ENCODE data around the gene FBXO42. TPM values are rescaled to one million over a fixed set of nuclear protein-coding genes. Genes with fewer than 3 reads are reported as not detected.
"Not testable (repeated sequence)": the region's sequence is repeated elsewhere in the genome, so short reads cannot be mapped to it uniquely, and the experiment has no call there.

Gene FBXO42
- total RNA-seq, 1 donor from 2014 or later: 9.0 TPM

DNA sequence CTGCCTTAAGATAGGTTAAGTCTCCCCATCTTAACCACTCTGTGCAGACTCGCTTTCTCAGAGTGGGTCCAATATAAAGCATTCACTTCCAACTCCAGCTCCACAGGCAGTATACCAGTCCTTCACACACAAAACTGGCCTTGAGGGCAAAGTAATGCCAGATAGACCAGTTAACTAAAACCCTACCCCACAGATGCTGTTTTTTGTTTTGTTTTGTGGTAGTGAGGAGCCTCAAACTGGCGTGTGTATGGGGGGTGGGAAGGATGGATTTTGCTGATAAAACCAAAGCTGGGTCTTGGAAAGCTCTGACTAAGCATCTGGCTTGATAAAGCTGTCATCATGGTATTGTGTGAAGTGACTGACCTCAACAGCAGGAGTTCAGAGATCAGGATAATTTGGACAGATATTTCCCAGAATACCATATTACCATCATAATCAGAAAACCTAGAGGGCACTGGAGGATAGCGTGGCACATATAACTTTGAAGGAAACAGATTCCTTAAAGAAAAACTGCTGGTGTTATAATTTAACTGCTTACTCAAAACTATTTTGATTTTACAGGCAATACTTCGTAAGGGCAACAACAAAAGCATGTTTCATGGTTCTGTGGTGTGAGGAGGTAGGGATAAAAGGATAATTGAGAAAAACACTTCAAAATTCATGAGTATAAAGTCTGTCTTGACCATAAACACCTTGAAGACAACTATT lies 85.7 kb downstream of the FBXO42 start:
- ATAC-seq: peak; percentile 23

GRCh38 chr1:16262067-16262466 lies 90.2 kb downstream of the FBXO42 start:
- DNase-seq (ENCODE audit: low spot score) (no peak), ATAC-seq (no peak)

More for the DNA sequence above, 85.7 kb downstream of the FBXO42 start:
- no peak for DNase-seq (ENCODE audit: low spot score)

- ATAC-seq: no peak
- no peak for DNase-seq (ENCODE audit: low spot score)
These were observed 91.5 kb downstream of the FBXO42 start for GRCh38 chr1:16260814-16261213.

DNA sequence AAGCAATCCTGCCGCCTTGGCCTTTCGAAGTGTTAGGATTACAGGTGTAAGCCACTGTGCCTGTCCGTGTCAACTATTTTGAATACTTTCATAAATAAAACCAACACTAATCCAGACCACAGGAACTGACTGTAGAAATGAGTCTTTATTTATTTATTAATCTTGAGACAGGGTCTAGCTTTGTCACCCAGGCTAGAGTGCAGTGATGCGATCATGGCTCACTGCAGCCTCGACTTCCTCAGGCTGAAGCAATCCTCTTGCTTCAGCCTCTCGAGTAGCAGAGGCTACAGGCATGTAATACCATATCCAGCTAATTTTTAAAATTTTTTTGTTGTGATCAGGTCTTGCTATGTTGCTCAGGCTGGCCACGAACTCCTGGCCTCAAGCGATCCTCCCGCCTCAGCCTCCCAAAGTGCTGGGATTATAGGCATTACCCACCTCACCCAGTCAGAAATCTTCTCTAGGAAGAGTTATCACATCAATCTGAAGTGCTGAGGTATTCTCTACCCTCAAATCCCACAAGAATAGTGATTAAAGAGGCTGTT lies 93.6 kb downstream of the FBXO42 start:
- DNase-seq (ENCODE audit: low spot score) (no peak), ATAC-seq (no peak)

GRCh38 chr1:16257968-16258367 lies 94.3 kb downstream of the FBXO42 start:
- DNase-seq (ENCODE audit: low spot score): no peak
- ATAC-seq: no peak

- ATAC-seq; DNase-seq (ENCODE audit: low spot score): not testable (repeated sequence)
These were observed 94.7 kb downstream of the FBXO42 start for GRCh38 chr1:16257556-16257955.

DNA sequence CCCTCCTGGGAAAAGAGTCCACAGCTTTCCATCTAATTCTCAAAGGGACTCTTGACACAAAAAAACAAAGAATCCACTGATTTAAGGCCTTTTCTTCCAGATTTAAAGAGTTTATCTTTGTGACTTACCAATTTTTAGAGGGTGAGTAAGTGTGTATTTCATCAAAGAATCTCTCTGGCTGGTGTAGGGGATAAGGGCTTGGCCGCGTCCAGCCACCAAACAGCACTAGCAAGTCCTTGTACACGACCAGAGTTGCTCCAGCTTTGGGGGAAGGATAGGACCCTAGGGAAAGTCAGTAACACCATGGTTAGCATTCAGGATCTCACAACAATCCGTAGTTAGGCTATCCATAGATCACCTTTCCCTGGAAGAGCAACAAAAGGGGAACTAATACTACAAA lies 95.8 kb downstream of the FBXO42 start:
- no peak for ATAC-seq

GRCh38 chr1:16254263-16254928 lies 97.9 kb downstream of the FBXO42 start:
- peak; percentile 64 for ATAC-seq
- DNase-seq (ENCODE audit: low spot score): no peak

More for the DNA sequence above, 95.8 kb downstream of the FBXO42 start:
- DNase-seq (ENCODE audit: low spot score): no peak

GRCh38 chr1:16253332-16253922 lies 98.9 kb downstream of the FBXO42 start:
- DNase-seq (ENCODE audit: low spot score) (no peak), ATAC-seq (no peak)

- ATAC-seq: no peak
- DNase-seq (ENCODE audit: low spot score): no peak
These were observed 99.4 kb downstream of the FBXO42 start for GRCh38 chr1:16252912-16253311.

GRCh38 chr1:16251381-16251780 lies 100.9 kb downstream of the FBXO42 start:
- no peak for ATAC-seq
- no peak for DNase-seq (ENCODE audit: low spot score)

DNA sequence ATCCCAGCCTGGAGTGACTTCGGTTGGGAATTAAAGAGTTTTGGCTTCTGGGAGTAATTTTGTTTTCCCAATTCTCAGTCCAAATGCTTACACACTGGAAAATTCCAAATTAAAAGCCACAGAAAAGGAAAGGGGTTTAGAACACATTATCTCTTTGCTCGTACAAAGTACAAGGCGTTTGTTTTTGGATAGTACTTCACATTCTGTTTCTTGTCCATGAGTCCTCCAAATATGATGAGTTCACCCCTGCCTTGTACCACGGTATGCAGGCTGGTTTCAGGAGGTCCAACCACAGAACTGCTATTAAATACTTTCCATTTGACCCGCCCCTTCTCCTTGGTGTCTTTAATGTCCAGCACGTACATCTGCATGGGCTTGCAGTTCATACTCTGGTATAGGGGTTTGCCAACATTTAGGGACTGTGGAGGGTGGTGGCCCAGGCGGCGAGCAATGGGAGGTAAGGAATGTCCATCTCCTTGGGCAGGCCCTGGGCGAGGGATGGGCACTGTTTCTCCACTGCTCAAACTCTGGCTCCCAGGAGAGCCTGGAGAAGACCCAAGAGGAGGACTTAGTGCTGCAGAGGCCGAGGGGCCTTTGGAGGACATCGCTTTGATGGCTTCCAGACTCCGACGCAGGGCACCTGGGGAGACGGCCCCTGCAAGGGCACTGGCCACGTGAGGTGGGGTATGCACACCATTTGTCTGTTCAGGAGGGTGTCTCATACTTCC lies 101.6 kb downstream of the FBXO42 start:
- DNase-seq (ENCODE audit: low spot score): no peak
- ATAC-seq: peak; percentile 9

GRCh38 chr1:16249596-16250241 lies 102.6 kb downstream of the FBXO42 start:
- DNase-seq (ENCODE audit: low spot score) (peak; percentile 74), ATAC-seq (peak; percentile 37)

DNA sequence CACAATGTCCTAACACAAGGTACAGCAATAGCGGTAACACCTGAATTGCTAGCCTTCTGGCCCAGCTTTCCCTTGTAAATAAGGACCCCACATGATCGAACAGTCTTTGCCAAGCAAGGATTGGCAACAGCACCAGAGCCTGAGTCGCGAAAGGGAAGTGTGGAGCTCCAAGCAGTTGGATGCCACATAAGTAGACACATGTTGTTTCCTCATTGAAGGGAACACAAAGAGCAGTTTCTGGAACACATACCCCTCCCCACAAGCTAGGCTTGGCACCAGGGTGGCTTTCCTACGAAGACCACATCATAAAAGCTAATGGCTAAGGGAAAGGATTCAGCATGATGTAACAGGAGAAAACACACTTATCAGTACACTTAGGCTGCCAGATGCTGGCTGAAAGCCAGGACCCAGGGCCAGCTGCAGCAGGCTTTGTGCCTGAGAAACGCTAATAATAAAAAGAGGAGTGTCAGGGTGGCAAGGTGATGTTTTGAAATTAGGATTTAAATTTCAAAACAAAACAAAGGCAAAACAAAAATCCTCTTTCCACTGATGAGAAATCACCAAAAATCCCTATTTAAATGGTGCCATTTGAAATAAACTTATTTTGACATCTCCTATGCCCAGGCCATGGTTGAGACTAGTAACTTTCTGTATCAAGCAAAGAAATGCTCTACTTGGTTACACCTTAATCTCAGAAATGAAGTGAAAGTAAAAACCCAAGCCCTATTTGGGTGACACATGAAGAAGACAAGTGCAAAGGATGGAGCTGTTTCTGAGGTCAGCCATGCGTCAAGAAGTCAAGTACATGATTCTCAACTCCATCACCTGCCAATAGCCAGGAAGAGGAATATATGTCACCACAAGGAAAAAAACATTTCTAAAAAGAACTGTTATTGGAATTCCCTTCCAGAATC lies 103.4 kb downstream of the FBXO42 start:
- peak; percentile 72 for ATAC-seq
- DNase-seq (ENCODE audit: low spot score): peak; percentile 90

GRCh38 chr1:16248007-16248436 lies 104.3 kb downstream of the FBXO42 start:
- ATAC-seq: no peak
- no peak for DNase-seq (ENCODE audit: low spot score)

DNA sequence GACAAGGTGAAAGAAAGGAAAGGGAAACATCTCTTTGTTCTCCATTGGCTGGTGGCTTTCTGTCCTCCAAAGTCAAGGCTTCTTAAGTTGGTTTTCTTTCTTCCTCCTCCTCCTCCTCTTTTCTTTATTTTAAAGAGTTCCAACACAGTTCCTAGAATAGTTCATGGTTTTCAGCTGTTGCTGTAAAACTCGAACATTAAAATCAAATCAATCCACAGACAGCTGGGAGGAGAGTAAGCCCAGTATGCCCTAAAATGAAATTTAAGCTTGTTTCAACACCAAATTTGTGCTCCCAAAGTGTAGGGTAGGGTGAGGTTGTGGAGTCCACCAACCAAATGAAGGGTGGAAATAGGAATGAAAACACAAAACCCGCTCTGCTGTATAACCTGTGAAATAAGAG lies 104.8 kb downstream of the FBXO42 start:
- DNase-seq (ENCODE audit: low spot score) (no peak), ATAC-seq (no peak)

DNA sequence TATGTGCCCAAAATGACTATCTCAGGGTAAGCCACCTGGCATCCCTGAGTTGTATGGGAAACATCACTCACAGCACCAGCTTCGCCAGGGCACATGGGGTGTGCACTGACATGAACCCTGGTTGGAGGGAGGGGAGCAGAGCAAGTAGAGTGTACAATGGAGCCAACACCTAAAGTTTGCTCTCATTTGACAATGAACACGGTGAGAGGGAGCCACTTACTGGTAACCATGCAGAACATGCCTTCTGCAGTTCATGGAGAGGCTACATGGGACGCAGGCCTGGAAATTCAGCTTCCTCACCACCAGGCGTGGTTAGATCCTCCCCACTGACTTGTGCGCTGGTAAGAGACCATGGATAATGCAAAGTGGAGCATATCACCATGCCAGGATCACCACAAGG lies 105.3 kb downstream of the FBXO42 start:
- DNase-seq (ENCODE audit: low spot score): no peak
- ATAC-seq: no peak

DNA sequence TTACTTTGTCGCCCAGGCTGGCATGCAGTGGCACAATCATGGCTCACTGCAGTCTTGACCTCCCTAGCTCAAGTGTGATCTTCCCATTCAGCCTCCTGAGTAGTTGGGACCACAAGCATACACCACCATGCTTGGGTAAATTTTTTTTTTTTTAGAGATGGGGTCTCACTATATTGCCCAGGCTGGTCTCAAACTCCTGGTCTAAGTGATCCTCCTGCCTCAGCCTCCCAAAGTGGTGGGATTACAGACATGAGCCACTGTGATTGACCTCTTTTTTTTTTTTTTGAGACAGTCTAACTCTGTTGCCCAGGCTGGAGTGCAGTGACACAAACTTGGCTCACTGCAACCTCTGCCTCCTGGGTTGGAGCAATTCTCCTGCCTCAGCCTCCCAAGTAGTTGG lies 106.0 kb downstream of the FBXO42 start:
- not testable (repeated sequence) for ATAC-seq; DNase-seq (ENCODE audit: low spot score)

- ATAC-seq: no peak
- no peak for DNase-seq (ENCODE audit: low spot score)
These were observed 106.6 kb downstream of the FBXO42 start for GRCh38 chr1:16245476-16246196.

Measured in left lobe of liver (tissue), 2 donors.